DMS 273 (cell line): ENCODE data around the gene MIX23.
"Not testable (repeated sequence)": the region's sequence is repeated elsewhere in the genome, so short reads cannot be mapped to it uniquely, and the experiment has no call there.

Experiments
- DNase-seq: peaks from one replicate; lab custom pipeline; 2025; ENCODE audit not compliant: unreplicated experiment; lab: John Stamatoyannopoulos, UW

Gene MIX23

GRCh38 chr3:122392868-122393844 lies 10.1 kb upstream of the MIX23 start:
- peak; percentile 66 for DNase-seq

GRCh38 chr3:122391681-122392446 lies 8.8 kb upstream of the MIX23 start:
- DNase-seq: no peak

- DNase-seq: no peak
These were observed 7.6 kb upstream of the MIX23 start for GRCh38 chr3:122390665-122391064.

GRCh38 chr3:122389892-122390291 lies 6.9 kb upstream of the MIX23 start:
- no peak for DNase-seq

GRCh38 chr3:122389197-122389596 lies 6.2 kb upstream of the MIX23 start:
- DNase-seq: no peak

- DNase-seq: no peak
These were observed 4.7 kb upstream of the MIX23 start for GRCh38 chr3:122387709-122388108.

GRCh38 chr3:122383771-122384697 lies 1.0 kb upstream of the MIX23 start, which contains the start of gene FAM162A:
Gene FAM162A, plus strand, starts transcription at chr3:122384182. Its CDS starts 84 bp downstream, at chr3:122384266.
- peak; percentile 99 for DNase-seq

GRCh38 chr3:122377975-122378374 lies 5.1 kb downstream of the MIX23 start:
- no peak for DNase-seq

- no peak for DNase-seq
These were observed 9.0 kb downstream of the MIX23 start for GRCh38 chr3:122374034-122374433.

GRCh38 chr3:122366379-122366749 lies 16.7 kb downstream of the MIX23 start:
- DNase-seq: no peak

GRCh38 chr3:122365582-122366378 lies 17.3 kb downstream of the MIX23 start:
- not testable (repeated sequence) for DNase-seq

- no peak for DNase-seq
These were observed 18.0 kb downstream of the MIX23 start for GRCh38 chr3:122365073-122365472.

GRCh38 chr3:122364490-122364889 lies 18.5 kb downstream of the MIX23 start:
- DNase-seq: no peak

- no peak for DNase-seq
These were observed 21.0 kb downstream of the MIX23 start for GRCh38 chr3:122362026-122362425.

GRCh38 chr3:122358703-122359032 lies 24.4 kb downstream of the MIX23 start:
- no peak for DNase-seq

GRCh38 chr3:122357828-122358702 lies 25.0 kb downstream of the MIX23 start:
- DNase-seq: no peak

- peak; percentile 78 for DNase-seq
These were observed 26.6 kb downstream of the MIX23 start for GRCh38 chr3:122356402-122356801.

- no peak for DNase-seq
These were observed 27.4 kb downstream of the MIX23 start for GRCh38 chr3:122355612-122356011.

GRCh38 chr3:122353893-122354401 lies 29.1 kb downstream of the MIX23 start:
- no peak for DNase-seq
